Osteocyte (in vitro differentiated cells): ENCODE data around the gene PLCD3. TPM values are rescaled to one million over a fixed set of nuclear protein-coding genes. Genes with fewer than 3 reads are reported as not detected.
A peak's percentile ranks its signal among the peaks of the same experiment; 100 is the strongest.

Experiments
- DNase-seq: peaks from one replicate; pipeline ENCODE4 v3.0.0; 2021; ENCODE audit warnings: mixed read lengths; ENCODE audit not compliant: unreplicated experiment; ENCODE audit errors: extremely low spot score
- H3K27ac Mint-ChIP-seq: one replicate; pipeline ENCODE4 v1.8.0; 2021; ENCODE audit warnings: mild to moderate bottlenecking, mixed read lengths; ENCODE audit not compliant: unreplicated experiment
- H3K27me3 Mint-ChIP-seq: one replicate; pipeline ENCODE4 v1.8.0; 2021; ENCODE audit warnings: mixed read lengths; ENCODE audit not compliant: unreplicated experiment
- H3K36me3 Mint-ChIP-seq: one replicate; pipeline ENCODE4 v1.8.0; 2021; ENCODE audit warnings: mixed read lengths; ENCODE audit not compliant: unreplicated experiment
- H3K4me1 Mint-ChIP-seq: one replicate; pipeline ENCODE4 v1.8.0; 2021; ENCODE audit warnings: mixed read lengths; ENCODE audit not compliant: unreplicated experiment
- H3K4me3 Mint-ChIP-seq: one replicate; pipeline ENCODE4 v1.8.0; 2021; ENCODE audit warnings: mild to moderate bottlenecking, moderate library complexity, mixed read lengths; ENCODE audit not compliant: unreplicated experiment
- H3K9me3 Mint-ChIP-seq: one replicate; pipeline ENCODE4 v1.8.0; 2021; ENCODE audit warnings: mixed read lengths; ENCODE audit not compliant: unreplicated experiment
- total RNA-seq: library from RNA; stranded (reverse); gene quantifications from 2 replicates; pipeline ENCODE4 v1.2.1, GENCODE V29; 2021
- TF ChIP-seq, protein P1 (sequence below): fragments of 200-600 bp; sonication (generic); IDR thresholded peaks from 2 replicates; pipeline ENCODE4 v1.5.0; 2021; ENCODE audit warnings: antibody characterized with exemption, mild to moderate bottlenecking, moderate library complexity

Gene PLCD3
- total RNA-seq, 1 donor from 2014 or later: 111 TPM

DNA sequence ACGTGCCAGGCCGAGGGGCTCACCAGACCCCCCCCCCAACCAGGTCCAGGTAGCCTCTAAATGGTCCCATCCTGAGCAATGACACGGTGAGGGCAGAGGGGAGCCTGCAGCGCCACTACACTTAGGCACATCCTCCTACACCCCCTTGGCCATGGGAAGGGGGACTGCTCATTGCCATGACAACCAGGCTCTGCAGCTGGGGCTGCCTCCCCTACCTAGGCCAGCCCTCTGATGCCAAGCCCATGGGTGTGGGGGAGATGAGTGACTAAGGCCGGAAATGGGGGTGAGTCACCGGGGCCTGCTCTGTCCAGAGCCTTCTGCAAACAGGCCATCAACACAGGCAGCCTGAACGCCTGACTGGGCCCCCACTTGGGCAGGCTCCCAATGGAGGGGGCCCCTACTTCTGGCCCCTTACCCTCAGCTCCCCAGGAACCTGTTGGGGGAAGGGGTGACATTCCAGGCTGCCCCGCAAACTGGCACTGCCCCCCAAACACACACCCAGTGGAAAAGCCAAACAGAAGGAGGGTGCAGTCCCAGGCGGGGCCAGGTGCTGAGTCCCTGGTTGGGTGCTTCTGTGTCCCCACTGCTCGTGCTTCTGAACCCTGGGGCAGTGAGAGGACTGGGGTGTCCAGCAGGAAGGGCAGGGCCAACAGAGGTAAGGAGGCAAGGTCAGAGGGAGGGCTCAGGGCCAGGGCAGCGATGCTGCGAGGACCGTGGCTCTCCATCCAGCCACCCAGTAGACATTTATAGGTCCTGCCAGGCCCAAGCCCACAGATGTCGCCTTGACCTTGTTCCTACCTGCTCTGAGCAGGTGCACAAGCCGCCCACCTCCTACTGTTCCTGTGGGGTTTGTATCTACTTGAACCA, 8.2 kb downstream of the PLCD3 start:
- Mint-ChIP-seq H3K27ac (peak overlapping the region; percentile 76), H3K36me3 (no peaks in the 10 kb centered on the region), H3K4me1 (peaks cover 67% of the 10 kb centered on the region), H3K27me3 (no peaks in the 10 kb centered on the region), H3K4me3 (no peak overlapping the region), H3K9me3 (no peaks in the 10 kb centered on the region)
- DNase-seq: no peak
- TF ChIP-seq, protein P1, sequence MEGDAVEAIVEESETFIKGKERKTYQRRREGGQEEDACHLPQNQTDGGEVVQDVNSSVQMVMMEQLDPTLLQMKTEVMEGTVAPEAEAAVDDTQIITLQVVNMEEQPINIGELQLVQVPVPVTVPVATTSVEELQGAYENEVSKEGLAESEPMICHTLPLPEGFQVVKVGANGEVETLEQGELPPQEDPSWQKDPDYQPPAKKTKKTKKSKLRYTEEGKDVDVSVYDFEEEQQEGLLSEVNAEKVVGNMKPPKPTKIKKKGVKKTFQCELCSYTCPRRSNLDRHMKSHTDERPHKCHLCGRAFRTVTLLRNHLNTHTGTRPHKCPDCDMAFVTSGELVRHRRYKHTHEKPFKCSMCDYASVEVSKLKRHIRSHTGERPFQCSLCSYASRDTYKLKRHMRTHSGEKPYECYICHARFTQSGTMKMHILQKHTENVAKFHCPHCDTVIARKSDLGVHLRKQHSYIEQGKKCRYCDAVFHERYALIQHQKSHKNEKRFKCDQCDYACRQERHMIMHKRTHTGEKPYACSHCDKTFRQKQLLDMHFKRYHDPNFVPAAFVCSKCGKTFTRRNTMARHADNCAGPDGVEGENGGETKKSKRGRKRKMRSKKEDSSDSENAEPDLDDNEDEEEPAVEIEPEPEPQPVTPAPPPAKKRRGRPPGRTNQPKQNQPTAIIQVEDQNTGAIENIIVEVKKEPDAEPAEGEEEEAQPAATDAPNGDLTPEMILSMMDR: no peak

DNA sequence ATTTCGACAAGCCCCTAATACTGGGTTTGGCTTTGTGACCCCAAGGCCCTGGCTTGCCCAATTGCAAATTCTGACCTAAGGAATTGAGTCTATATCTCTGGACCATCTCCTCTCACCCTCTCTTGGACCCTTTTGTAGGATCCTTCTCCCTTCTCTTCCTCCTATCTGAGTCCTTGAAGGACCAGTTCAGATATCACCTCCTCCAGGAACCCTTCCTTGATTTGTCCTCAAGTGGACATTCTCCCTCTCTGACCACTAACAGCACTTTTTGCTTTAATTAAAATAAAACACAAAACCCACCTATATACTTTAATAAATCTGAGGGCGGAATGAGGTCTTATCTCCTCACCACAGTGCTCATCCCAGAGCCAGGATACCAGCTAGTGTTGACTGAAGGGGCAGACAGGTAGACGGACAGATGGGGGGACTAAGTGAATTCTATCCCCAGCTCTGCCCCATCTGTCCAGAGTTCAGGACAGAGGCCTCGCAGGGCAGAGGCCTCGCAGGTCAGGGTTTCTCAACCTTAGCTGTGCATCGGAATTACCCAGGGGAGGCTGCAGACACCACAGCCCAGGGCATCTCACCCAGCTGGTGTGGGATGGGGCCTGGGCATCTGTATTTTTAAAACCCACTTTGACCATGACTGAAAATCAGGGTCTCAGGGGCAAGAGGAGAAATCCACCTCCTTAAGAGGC, 9.1 kb downstream of the PLCD3 start:
- Mint-ChIP-seq H3K27me3 (no peaks in the 10 kb centered on the region), H3K27ac (peak overlapping the region; percentile 76)
- DNase-seq: no peak

DNA sequence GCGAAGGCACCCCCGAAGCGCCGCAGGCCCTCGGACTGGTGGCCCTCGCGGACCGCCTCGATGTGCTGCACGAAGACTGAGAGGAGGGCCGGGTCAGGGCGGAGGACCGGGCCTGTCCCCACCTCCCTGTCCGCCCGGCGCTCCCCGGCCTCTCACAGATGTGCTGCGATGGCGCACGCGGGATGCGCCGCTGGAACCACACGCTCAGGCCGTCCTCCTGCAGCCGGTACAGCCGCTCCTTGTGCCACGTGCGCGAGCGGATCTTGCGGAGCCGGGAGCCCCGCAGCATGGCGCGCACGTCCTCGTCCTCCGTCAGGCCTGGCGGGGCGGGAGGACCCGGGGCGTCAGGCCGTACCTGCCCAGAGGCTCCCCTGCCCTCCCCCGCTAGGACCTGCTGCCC, 11.3 kb downstream of the PLCD3 start:
- no peak for DNase-seq
- Mint-ChIP-seq H3K36me3 (peaks cover 16% of the 10 kb centered on the region), H3K9me3 (no peaks in the 10 kb centered on the region), H3K27me3 (no peaks in the 10 kb centered on the region), H3K27ac (no peak overlapping the region), H3K4me3 (no peak overlapping the region), H3K4me1 (peaks cover 49% of the 10 kb centered on the region)
- TF ChIP-seq, protein P1: no peak

More for the DNA sequence above, 9.1 kb downstream of the PLCD3 start:
- H3K4me1 Mint-ChIP-seq: peaks cover 59% of the 10 kb centered on the region
- H3K9me3 Mint-ChIP-seq: no peaks in the 10 kb centered on the region
- H3K4me3 Mint-ChIP-seq: no peak overlapping the region
- TF ChIP-seq, protein P1: no peak
- peaks cover 5% of the 10 kb centered on the region for H3K36me3 Mint-ChIP-seq

DNA sequence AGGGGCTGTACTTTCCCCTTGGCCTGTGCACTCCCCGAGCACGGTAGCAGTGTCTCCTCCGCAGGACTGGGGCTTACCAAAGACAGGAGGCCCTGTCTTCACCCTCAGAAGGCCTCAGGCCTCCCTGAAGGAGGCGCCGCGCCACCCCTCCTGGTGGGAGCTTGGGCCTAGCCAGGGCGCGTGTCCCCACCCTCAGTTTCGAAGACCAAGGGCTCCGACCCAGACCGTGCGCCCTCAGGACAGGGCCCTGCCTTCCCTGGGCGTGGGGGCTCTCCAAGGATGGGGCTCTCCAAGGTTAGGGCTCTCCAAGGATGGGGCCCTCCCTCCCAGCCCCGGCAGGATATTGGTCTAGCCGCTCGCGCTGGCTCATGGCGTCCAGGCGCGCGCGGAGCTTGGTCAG, 11.8 kb downstream of the PLCD3 start:
- Mint-ChIP-seq H3K36me3 (peaks cover 16% of the 10 kb centered on the region), H3K4me1 (peaks cover 52% of the 10 kb centered on the region), H3K27me3 (no peaks in the 10 kb centered on the region), H3K27ac (no peak overlapping the region), H3K9me3 (no peaks in the 10 kb centered on the region), H3K4me3 (no peak overlapping the region)
- TF ChIP-seq, protein P1: no peak
- no peak for DNase-seq

DNA sequence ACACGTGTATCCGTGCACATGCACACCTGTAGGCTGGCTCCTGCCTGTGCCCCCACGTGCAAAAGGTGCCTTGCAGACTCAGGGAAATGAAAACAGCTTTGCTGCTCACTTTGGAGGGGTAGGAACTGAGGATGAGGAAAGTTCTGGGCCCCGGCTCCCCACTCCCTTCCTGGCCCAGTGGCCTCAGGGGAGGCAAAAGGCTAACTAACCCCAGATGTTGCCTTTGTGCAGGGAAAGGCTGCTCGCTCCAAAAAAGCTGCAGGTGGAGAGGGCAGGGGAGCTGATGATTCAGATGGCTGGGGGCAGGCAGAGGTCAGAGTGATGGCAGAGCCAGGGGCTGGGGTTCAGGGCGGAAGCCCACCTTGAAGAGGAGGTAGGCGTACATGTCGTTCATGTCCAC, 12.4 kb downstream of the PLCD3 start:
- Mint-ChIP-seq H3K27ac (no peak overlapping the region), H3K4me1 (peaks cover 51% of the 10 kb centered on the region), H3K4me3 (no peak overlapping the region), H3K36me3 (peaks cover 16% of the 10 kb centered on the region), H3K27me3 (no peaks in the 10 kb centered on the region), H3K9me3 (no peaks in the 10 kb centered on the region)
- DNase-seq: no peak
- TF ChIP-seq, protein P1: no peak
